HCT116 (cell line): ENCODE data around the gene MMAA.

Experiments
- CTCF ChIP-seq, 3 experiments: fragments of 200-600 bp in 1 of 3; sonication (generic) in 1 of 3; IDR thresholded peaks in 2 of 3; conservative IDR thresholded peaks in 1 of 3; 2 replicates each; pipeline ENCODE4 v1.5.1; 2012 to 2017; ENCODE audit warnings: low read depth in 2 of 3, low read length in 2 of 3, antibody characterized with exemption in 1 of 3, borderline replicate concordance in 1 of 3, control low read depth in 1 of 3, mild to moderate bottlenecking in 1 of 3, mixed read lengths in 1 of 3, mixed run types in 1 of 3, moderate library complexity in 1 of 3; ENCODE audit not compliant: insufficient read depth in 1 of 3
- EZH2 ChIP-seq: fragments of 200-600 bp; sonication (generic); IDR thresholded peaks from 2 replicates; pipeline ENCODE4 v1.6.1; 2017; ENCODE audit warnings: antibody characterized with exemption, mixed run types
- EZH2phosphoT487 ChIP-seq: fragments of 200-600 bp; IDR thresholded peaks from 2 replicates; pipeline ENCODE4 v1.6.1; 2018; ENCODE audit warnings: antibody characterized with exemption, borderline replicate concordance
- MAX ChIP-seq: IDR thresholded peaks from 2 replicates; pipeline ENCODE4 v1.6.1; 2012
- POLR2A ChIP-seq: IDR thresholded peaks from 2 replicates; pipeline ENCODE4 v1.7.0; 2011; ENCODE audit warnings: borderline replicate concordance; ENCODE audit not compliant: insufficient read depth, insufficient read length; ENCODE audit errors: extremely low read depth
- POLR2AphosphoS5 ChIP-seq: IDR thresholded peaks from 2 replicates; pipeline ENCODE4 v1.6.1; 2011; ENCODE audit warnings: mild to moderate bottlenecking, low read depth, low read length, moderate library complexity
- RAD21 ChIP-seq: IDR thresholded peaks from 2 replicates; pipeline ENCODE4 v1.6.1; 2012; ENCODE audit warnings: low read depth, mild to moderate bottlenecking
- REST ChIP-seq: IDR thresholded peaks from 2 replicates; pipeline ENCODE4 v1.6.1; 2012; ENCODE audit warnings: low read depth
- SRF ChIP-seq: IDR thresholded peaks from 2 replicates; pipeline ENCODE4 v1.6.1; 2012; ENCODE audit warnings: low read depth

DNA sequence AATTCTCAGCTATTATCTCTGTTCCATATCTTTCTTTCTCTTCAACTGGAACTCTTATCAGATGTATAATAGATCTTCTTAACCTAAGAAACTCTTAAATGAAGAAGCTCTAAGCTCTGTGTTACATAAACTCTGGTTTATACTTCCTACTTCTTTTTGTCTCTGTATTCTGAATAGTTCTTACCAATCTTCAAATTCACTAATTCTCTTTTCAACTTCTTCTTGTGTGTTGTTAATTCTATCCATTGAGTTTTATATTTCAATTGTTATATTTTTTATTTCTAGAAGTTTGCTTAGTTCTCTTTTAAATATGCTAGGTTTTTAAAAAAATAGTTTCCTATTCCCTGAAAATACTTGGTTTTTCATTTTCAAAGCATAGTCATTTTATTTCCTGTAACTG, 13.2 kb upstream of the MMAA start:
- TF ChIP-seq REST (no peak), CTCF (IDR thresholded peaks at IDR 0.05 in 2 of 3, conservative IDR thresholded peaks at IDR 0.05 in 1 of 3; ENCODE audit: borderline replicate concordance in 1 of 3, insufficient read depth in 1 of 3, low read depth in 2 of 3, low read length in 2 of 3) (no peak), SRF (no peak), EZH2phosphoT487 (no peak), POLR2A (no peak), EZH2 (no peak), RAD21 (no peak), MAX (no peak), POLR2AphosphoS5 (no peak)
